GM13977 (cell line): ENCODE measurements around the gene NIPAL3.

Source experiments
- DNase-seq: peaks from one replicate; pipeline ENCODE4 v3.0.0; 2012; ENCODE audit warnings: low spot score
- CTCF ChIP-seq: IDR thresholded peaks from 2 replicates; pipeline ENCODE4 v1.5.1; 2012; ENCODE audit warnings: mild to moderate bottlenecking, control low read depth; ENCODE audit not compliant: insufficient read depth; ENCODE audit errors: extremely low read depth, missing control alignments
- in situ Hi-C: fragments of 300-500 bp; cut with MboI; formaldehyde crosslinking; loops from one replicate; pipeline ENCODE4 v1.12.0; 2022; ENCODE audit warnings: low sequenced_read_pairs, low pct_unique_long_range_greater_than_20kb, mixed read lengths, inconsistent platforms; ENCODE audit not compliant: unreplicated experiment

The NIPAL3 gene

GRCh38 chr1:24502065-24502708 lies 86.6 kb downstream of the NIPAL3 start:
- DNase-seq, result peak; percentile 70

GRCh38 chr1:24502709-24503058 lies 87.1 kb downstream of the NIPAL3 start, which contains the start of gene RCAN3:
RCAN3 (plus strand) TSS chr1:24502836; CDS start chr1:24514373, 11,537 bp downstream.
- TF ChIP-seq CTCF, result no peak
- in situ Hi-C loops, result no loop called here
- peak; percentile 98 for DNase-seq

More at GRCh38 chr1:24502065-24502708, 86.6 kb downstream of the NIPAL3 start:
- in situ Hi-C loops, result no loop called here
- TF ChIP-seq CTCF, result no peak

GRCh38 chr1:24503059-24503751 lies 87.6 kb downstream of the NIPAL3 start:
- no peak for TF ChIP-seq CTCF
- no peak for DNase-seq
- in situ Hi-C loops, result no loop called here

- TF ChIP-seq CTCF, result no peak
- no peak for DNase-seq
- in situ Hi-C loops, result no loop called here
Measured at GRCh38 chr1:24503870-24504523, 88.4 kb downstream of the NIPAL3 start.

- TF ChIP-seq CTCF, result no peak
- in situ Hi-C loops, result no loop called here
- no peak for DNase-seq
Measured at GRCh38 chr1:24504560-24504959, 89.0 kb downstream of the NIPAL3 start.

GRCh38 chr1:24505816-24506215 lies 90.2 kb downstream of the NIPAL3 start:
- DNase-seq, result no peak
- no peak for TF ChIP-seq CTCF
- in situ Hi-C loops, result no loop called here
